Upper lobe of left lung (tissue), 4 donors: ENCODE data around the gene FLYWCH1.

Source experiments
- CTCF ChIP-seq, 6 experiments: fragments of 450-650 bp in 4 of 6; fragments of 200-600 bp in 2 of 6; sonication (generic) in 2 of 6; IDR thresholded peaks; one replicate each; pipeline ENCODE4 v1.5.1; 2016 to 2019; ENCODE audit warnings: antibody characterized with exemption in 6 of 6
- EP300 ChIP-seq, 4 donors: sonication (generic); formaldehyde crosslinking; IDR thresholded peaks; one replicate each; pipeline ENCODE4 v1.5.1; 2017; ENCODE audit warnings: antibody characterized with exemption in 4 of 4, control low read depth in 2 of 4

GRCh38 chr16:2981899-2982250 lies 70.1 kb downstream of the FLYWCH1 start:
- TF ChIP-seq CTCF (IDR thresholded peaks at IDR 0.05) = no peak
- TF ChIP-seq EP300 (IDR thresholded peaks at IDR 0.05) = no peak
